Posterior vena cava (tissue), 2 donors: ENCODE data around the gene WDFY4. TPM values are rescaled to one million over a fixed set of nuclear protein-coding genes. Genes with fewer than 3 reads are reported as not detected.

Experiments used
- DNase-seq: peaks from one replicate; pipeline ENCODE4 v3.0.0-alpha.2; 2020; ENCODE audit warnings: low spot score
- intact Hi-C, 2 donors: fragments of 100-400 bp; cut with DNase I; formaldehyde crosslinking; loops; one replicate each; pipeline versions ENCODE4 v1.14.1 to v1.14.2; 2022 to 2023
- total RNA-seq, 2 donors: library from RNA; stranded (reverse); fragmentation: NEBNext Ultra II Directional; extraction: Animal tissue kit (Norgen Biotek cat#: 25700); gene quantifications; one replicate each; pipeline ENCODE4 v1.2.1, GENCODE V29; 2021
- donor health status: DM: yes; HTN: yes; CAD: no.
- donor health status: DM: yes; HTN: yes; CAD: no.

WDFY4 gene
- total RNA-seq, 2 donors from 2014 or later, result 6.8 to 13.2 TPM

DNA sequence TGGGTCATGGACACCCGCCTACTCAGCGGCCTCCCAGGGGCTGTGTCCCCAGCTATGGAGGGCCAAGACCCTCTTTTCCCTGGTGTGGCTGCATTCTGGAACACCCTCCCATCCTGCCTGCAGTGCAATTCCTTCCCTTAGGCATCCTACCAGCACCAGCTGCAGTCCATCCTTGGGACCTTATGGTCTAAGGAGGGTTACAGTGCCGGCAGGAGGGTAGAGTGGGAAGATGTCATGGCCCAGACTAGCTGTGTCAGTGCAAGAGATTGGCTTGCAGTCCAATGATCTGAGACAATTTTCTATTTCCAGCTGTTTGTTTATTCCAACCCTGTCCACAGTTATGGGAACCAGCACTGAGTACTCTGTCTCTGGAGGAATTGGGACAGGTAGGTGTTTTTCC lies 92.4 kb downstream of the WDFY4 start:
- DNase-seq, result no peak
- intact Hi-C loops, result no loop called here

DNA sequence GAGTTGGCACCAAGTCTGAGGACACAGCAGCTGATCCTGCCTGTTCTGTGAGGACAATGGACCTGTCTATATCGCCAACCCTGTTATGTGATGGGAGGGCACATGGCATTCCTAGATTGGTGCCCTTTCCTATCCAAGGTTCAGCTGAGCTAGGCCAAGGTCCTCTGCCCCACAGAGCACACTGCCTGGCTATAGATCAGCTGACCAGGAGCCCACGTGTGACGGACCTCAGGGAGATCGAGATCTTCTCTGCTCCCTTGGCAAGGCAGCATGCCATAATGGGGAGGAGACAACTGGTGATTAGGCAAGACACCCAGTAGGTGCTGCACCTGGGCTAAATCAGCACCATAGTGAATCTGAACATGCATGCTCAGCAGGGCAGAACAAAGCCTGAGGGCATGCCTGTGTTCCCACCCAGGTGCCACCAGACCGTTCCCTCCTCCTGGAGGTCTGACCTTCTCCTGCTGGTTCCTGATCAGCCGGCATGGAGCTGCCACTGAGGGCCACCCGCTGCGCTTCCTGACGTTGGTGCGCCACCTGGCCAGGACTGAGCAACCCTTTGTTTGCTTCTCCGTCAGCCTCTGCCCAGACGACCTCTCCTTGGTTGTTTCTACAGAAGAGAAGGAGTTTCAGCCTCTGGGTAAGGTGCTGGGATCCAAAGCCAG lies 93.7 kb downstream of the WDFY4 start:
- intact Hi-C loops, result no loop called here

DNA sequence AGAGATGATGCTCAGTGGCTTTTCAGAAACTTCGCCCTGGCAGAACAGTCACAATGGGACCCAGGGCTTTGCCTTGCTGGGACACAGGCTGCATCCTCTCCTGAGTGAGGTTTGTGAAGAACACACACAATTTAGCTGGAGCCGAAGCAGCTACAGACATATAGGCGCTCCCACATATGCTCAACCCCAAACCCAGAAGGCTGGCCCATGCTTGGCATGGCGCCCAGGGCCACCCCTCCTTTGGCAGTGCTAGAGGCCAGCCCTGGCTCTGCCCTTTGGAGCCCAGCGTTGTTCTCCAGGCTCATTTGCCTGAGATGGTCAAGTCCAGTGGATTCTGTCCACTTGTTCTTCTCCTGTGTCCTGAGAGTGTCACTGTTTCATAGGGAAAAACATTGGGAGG lies 94.4 kb downstream of the WDFY4 start:
- DNase-seq, result no peak
- intact Hi-C loops, result no loop called here

More for the DNA sequence above, 93.7 kb downstream of the WDFY4 start:
- DNase-seq, result no peak

DNA sequence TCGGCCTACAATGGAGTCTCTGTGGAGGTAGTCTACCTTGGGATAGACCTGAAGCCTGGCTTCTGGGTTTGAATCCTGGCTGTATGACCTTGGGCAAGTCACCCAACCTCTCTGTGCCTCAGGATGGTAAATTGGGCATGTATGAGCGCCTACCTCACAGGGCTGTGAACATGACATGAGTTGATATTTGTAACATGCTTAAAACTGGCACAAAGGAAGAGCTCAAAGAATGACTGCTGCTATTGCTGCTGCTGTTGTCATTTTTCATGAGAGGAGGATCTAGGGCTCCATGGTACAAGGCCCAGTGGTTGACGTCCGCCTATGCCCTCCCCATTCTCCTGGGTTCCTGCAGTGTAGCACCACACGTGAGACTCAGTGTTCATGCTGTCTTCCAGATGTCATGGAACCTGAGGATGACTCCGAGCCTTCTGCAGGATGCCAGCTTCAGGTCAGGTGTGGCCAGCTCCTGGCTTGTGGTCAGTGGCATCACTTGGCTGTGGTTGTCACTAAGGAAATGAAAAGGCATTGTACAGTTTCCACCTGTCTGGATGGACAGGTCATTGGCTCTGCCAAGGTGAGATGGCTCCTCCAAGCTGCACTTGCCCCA lies 95.0 kb downstream of the WDFY4 start:
- intact Hi-C loops, result loop anchor here in 1 of 2 donors (5.0 kb wide), 1 partner anchor 347 kb away; no protein-coding TSS in a partner anchor
- no peak for DNase-seq

DNA sequence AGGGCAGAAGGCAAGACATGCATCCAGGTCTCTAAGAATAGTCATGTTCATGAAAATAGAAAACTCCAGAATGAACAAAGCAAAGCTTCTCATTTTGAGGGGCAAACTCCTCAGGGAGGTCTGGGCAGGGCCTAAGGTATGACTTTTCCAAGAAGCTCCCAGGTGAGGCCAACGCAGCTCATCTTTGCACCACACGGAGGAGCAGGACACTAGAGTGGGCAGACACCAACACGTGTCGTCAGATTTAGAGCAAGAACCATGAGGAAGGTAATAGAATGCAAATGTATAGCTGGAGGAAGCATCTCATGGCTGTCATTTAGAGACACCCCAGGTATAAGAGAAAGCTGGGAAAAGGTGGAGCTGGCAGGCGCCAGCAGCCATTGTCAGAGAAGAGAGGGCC lies 95.7 kb downstream of the WDFY4 start:
- intact Hi-C loops, result loop anchor here in 1 of 2 donors (5.0 kb wide), 1 partner anchor 348 kb away; no protein-coding TSS in a partner anchor
- no peak for DNase-seq

DNA sequence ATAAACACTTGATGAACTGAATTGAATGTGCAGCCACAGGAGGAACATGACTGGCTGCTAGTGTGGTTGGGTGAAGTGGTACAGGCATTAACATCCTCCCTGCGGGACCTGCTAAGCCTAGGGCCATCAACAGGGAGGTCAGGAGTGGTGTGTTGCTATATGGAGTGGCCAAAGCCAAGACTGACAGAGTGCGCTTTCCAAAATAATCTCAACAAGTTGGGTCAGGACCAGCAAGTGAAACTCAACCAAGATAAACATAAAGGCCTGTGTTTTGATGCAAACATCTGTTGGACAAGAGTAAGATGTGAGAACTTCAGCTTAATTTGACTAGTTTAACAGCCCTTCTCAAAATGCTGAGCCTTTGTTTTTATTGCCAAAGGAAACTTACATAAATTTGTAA lies 97.7 kb downstream of the WDFY4 start:
- no peak for DNase-seq
- intact Hi-C loops, result loop anchor here in 1 of 2 donors (5.0 kb wide), 1 partner anchor 350 kb away; no protein-coding TSS in a partner anchor

DNA sequence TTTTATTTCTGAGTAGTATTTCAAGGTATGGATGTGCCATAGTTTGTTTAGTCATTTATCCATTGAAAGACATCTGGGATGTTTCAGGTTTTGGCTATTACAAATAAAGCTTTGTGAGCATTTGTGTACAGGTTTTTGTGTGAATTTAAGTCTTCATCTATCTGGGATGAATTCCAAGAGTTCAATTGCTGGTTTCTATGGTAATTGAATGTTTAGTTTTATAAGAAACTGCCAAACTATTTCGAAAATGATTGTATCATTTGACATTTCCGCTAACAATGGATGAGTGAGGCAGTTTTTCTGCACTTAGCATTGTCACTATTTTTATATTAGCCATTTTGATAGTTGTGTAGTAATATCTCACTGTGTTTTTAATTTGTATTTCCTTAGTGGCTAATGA lies 99.4 kb downstream of the WDFY4 start:
- intact Hi-C loops, result loop anchor here in 1 of 2 donors (5.0 kb wide), 1 partner anchor 352 kb away; no protein-coding TSS in a partner anchor
- no peak for DNase-seq

DNA sequence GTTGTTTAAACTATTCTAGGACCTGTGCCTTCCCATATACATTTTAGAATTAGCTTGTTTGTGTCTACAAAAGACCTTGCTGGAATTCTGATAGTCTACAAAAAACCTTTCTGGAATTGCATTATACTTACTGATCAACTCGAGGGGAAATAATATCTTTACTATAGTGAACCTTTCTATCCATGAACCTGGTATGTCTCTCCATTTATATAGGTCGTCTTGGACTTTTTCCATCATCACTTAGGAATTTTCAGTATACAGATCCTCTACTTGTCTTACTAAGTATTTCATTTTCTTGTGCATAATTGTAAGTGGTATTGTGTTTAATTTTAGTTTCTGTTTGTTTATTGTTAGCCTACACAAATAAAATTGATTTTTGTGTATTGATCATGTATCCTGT lies 101.1 kb downstream of the WDFY4 start:
- DNase-seq, result no peak
- intact Hi-C loops, result no loop called here

DNA sequence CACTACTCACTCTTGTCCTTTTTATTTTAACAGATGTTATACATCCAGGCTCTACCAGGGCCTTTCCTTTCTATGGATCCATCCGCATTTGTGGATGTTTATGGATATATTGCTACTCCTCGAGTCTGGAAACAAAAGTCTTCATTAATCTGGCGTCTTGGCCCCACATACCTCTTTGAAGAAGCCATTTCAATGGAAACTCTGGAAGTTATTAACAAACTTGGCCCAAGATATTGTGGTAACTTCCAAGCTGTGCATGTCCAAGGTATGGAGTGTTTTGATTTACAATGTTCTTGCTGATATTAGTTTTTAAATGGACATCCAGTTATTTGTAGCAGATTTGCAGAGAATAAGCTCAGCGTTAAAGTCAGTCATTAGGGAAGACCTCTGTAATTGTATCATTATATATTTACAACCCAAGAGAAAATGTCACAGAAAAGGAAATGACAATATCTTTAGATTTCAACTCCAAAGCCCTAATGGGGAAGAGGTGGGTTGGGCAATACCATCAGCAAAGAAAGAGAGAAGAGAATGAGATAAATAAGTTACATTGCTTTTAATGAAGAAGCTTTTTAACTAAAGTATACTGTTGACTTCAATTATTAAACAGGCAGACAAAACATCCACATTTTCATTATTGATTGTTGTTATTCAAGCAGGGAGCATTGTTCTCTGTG lies 102.1 kb downstream of the WDFY4 start:
- intact Hi-C loops, result no loop called here
- no peak for DNase-seq

DNA sequence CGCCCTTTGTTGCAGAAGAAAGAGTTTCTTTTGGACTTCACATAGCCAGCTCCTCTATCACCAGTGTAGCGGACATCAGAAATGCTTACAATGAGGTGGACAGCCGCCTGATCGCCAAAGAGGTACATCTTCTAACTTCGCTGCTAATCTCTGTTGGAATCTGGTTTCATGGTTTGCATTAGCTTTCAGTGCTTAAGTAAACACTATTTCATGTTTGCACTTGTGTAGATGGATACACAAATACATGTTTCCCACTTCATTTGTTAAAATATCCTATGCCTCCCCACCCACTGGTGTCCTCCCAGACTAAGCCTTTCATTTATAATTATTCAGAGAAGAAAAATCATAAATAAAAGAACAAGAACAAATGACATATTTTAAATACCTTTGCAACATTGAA lies 103.9 kb downstream of the WDFY4 start:
- DNase-seq, result no peak
- intact Hi-C loops, result no loop called here

DNA sequence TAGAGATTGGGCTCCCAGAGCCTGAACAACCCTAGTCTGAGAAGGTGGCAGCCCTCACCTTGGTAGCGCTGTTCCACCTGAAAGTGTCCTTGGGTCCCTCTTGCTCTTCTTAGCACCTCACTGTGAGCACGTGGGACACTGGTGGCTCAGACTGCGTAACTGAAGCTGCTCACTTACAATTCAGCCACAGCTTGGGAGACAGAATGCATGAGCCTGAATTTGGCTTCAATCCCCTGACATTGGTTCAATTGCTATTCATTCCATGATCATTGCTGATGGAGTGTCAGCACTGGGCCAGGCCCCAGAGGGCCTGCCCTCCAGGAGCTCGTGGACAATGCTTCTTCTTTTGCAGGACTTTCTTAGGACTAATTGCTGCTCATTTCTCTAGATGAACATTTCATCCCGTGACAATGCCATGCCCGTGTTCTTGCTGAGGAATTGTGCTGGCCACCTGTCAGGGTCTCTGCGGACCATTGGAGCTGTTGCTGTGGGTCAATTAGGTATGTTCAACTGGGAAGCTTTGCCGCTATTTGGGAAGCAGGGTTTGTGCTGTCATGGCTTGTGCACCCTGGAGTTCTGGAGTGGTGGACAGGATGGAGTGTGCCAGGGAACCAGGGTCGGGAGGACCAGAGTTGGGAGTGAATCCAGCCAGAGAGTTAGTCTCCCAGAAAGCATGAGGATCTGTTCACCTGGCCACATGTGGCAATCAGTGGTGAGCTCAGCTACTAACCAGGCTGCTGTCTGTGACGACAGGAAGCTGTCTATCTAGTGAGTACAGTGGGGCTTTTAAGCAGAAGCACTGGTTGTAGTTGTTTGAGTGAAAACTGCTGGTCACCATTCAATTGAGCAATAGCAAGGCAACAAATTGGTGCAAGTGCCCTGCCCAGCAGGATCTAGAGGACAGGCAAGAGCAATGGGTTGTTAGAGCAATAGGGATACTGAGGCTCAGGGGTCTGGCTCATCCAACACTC lies 105.1 kb downstream of the WDFY4 start:
- intact Hi-C loops, result no loop called here
- no peak for DNase-seq

DNA sequence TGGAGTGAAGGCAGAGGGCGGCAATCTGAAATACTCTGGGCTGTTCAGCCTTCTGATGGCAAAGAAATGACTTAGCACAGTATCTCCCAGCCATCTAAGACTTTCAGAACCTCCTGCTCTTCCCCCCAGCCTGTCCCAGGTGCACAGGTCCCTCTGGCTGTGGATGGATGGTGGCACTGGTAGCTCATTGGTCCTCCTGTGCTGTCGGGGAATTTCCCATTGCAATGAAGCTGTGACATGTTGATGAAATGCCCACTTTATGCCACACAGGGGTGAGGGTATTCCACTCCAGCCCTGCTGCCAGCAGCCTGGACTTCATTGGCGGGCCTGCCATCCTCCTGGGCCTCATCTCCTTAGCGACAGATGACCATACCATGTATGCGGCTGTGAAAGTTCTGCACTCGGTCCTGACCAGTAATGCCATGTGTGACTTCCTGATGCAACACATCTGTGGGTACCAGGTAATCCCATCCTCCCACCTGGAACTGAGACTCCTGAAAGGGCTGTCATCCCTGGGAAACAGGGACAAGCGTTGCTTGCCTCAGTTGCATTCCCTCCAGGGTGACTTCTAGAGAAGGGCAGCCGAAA lies 105.9 kb downstream of the WDFY4 start:
- intact Hi-C loops, result no loop called here
- DNase-seq, result no peak

DNA sequence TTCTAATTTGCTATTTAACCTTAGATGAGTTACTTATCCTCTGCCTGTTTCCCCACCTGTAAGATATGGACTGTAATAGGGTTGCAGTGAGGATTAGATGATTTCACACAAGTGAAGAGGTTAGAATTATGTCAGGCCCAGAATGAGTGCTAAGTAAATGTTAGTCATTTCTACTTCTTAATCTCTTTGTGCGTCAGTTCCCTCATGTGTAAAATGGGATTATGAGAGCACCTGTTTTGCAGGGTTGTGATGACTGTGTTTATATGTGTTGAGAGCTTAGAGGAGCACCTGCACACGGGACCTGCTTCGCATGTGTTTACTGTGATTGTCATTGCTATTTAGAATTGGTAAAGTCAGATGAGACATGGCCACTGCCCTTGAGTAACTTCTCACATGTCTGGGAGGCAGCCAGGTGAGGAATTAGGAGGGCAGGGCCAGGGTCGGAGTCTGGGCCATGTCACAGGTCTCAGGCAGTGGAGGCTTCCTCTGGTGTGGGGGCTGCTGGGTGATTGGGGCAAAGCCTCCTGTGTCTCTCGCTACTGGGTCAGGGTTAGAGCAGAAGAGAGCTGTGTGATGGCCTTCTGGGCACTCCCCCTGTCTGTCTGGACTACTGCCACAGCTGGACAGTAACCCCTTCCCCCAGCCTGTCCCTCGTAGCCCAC lies 106.7 kb downstream of the WDFY4 start:
- intact Hi-C loops, result no loop called here
- DNase-seq, result no peak

DNA sequence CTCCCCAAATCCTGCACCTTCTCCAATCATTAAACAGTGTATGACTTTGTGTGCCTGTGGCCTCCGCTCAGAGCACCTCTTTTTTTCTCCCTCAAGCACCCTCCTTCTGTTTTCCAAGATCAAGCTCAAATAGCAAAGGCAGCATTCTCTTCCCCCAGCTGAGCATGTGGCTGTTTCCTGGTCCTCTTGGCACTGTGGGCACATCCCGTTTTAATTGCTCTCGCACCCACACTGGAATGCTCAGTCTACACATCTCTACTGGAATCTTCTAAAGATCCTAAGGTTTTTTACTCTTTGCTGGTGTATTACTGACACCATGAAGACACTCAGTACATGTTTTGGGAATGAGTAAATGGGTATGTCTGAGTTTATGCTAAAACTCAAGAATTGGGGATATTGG lies 107.4 kb downstream of the WDFY4 start:
- intact Hi-C loops, result no loop called here
- DNase-seq, result no peak

DNA sequence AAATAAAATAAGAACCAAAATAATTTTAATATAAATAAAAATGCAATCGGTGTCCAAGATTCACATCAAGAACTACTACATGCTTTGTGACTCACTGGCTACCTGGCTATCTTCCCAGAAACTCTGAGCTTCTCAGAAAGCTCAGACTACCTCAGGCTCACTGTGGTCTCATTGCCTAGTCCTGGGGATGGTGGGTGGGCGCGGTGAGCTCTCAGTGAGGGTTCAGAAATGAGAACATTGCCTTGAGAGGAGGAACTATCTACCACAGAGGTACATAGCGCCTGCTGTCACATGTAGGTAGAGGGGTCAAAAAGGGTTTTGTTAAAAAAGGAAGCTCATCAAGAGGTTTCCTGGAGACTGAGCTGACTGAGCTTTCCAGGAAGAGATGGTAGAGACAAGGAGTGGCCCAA lies 108.0 kb downstream of the WDFY4 start:
- intact Hi-C loops, result no loop called here
- DNase-seq, result no peak

DNA sequence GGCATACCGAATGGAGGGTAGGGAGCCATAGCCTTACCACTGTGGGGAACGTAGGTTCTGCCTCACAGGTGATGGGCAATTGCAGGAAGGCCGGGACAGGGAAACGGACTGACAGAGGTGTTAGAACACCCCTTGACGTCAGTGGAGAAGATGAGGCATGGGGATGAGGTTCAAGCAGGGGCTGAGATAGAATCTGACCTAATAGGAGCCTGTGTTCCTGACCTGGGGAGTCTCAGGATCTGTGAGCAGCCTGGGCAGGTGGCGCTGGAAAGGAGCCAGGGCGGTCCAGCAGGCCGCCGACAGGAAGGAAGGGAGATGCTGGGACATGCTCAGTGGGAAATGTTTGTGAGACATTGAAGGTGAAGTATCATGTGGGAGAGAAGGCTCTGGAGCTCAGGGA lies 109.4 kb downstream of the WDFY4 start:
- no peak for DNase-seq
- intact Hi-C loops, result no loop called here

DNA sequence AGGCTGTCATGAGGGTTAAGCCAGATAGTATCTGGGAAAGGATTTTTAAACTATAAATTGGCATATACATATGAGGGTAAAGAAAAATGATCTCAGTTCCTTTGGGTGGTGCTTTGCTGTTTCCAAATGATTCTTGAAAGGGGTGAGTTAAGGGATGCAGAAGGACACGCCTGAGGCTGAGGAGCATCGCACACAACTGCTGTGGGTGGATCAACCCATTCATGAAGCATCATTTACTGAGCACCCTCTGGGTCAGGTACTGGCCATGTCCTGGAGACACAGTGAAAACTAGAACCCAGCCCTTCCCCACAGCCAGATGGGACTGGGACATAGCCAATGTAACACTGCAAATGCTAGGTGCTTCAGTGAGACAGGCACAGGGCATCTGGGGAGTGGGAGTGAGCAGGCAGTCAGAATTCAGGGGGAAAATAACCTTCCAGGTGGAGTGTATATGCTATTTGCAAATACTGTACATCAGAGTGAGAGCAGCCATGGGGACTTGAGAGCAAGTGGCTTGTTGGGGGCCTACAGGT lies 112.1 kb downstream of the WDFY4 start:
- intact Hi-C loops, result no loop called here
- no peak for DNase-seq

DNA sequence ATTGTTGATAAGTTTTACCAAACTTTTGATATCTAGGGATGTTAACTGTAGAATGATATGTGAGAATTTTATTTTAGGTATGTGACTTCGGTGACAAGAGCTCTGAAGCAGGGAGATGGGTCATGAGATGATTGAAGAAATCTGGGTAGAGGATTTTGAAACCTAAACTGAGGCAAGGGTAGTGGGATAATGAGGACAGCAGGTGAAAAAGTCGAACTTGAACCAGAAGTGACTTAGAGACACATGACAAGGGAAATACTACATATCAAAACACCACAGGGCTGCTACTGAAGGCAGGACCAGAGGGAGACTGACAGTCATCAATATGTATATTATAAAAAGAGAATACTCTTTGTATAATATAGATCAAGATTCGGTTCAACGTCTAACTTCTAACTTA lies 113.2 kb downstream of the WDFY4 start:
- DNase-seq, result no peak
- intact Hi-C loops, result no loop called here
